Panc1 (cell line): Measurements from ENCODE around the gene WWOX. TPM values are rescaled to one million over a fixed set of nuclear protein-coding genes. Genes with fewer than 3 reads are reported as not detected.

Experiments
- ATAC-seq: fragments of 200-7000 bp; cut with Tn5 transposase; 2 replicates; pipeline ENCODE4 v1.9.1; 2020; ENCODE audit warnings: mild to moderate bottlenecking, moderate library complexity
- BruUV-seq: library from RNA; stranded (reverse); fragments of 400-500 nt; replicated peaks from 2 replicates; lab custom pipeline; 2021; lab: Mats Ljungman, UMichigan
- CTCF ChIA-PET: fragments of 300-600 bp; sonication (Branson Sonifier 250); formaldehyde crosslinking; loops from one replicate; lab custom pipeline; 2022; ENCODE audit warnings: antibody characterized with exemption; lab: Charles Lee
- POLR2A ChIA-PET: fragments of 300-600 bp; sonication (Branson Sonifier 250); formaldehyde crosslinking; loops from one replicate; lab custom pipeline; 2022; ENCODE audit warnings: antibody characterized with exemption; lab: Charles Lee
- DNase-seq: peaks from one replicate; pipeline ENCODE4 v3.0.0-alpha.2; 2010; ENCODE audit warnings: low read depth, low spot score
- H3K27ac ChIP-seq: 2 replicates; pipeline ENCODE4 v1.5.1; 2011; ENCODE audit warnings: mild to moderate bottlenecking, low read length, inconsistent platforms
- H3K27me3 ChIP-seq: fragments of 200-500 bp; sonication (Bioruptor generic); 2 replicates; pipeline ENCODE4 v1.6.0; 2014; ENCODE audit warnings: low read length, inconsistent platforms; ENCODE audit not compliant: control insufficient read depth, insufficient read depth
- H3K36me3 ChIP-seq: fragments of 200-500 bp; sonication (Bioruptor generic); 2 replicates; pipeline ENCODE4 v1.5.1; 2014; ENCODE audit warnings: inconsistent platforms, mild to moderate bottlenecking, low read length, moderate library complexity; ENCODE audit not compliant: control insufficient read depth, insufficient read depth
- H3K4me1 ChIP-seq: 2 replicates; pipeline ENCODE4 v1.5.1; 2011; ENCODE audit warnings: inconsistent platforms, mild to moderate bottlenecking, low read length, moderate library complexity; ENCODE audit not compliant: control insufficient read depth, insufficient read depth
- H3K4me3 ChIP-seq, 2 experiments: 2 replicates each; pipeline ENCODE4 v1.5.1; 2011 to 2012; ENCODE audit warnings: low read depth in 2 of 2, low read length in 2 of 2, mild to moderate bottlenecking in 2 of 2, inconsistent platforms in 1 of 2, moderate library complexity in 1 of 2
- H3K9me3 ChIP-seq: fragments of 200-500 bp; sonication (Bioruptor generic); 2 replicates; pipeline ENCODE4 v1.5.1; 2014; ENCODE audit warnings: low read depth, mild to moderate bottlenecking, inconsistent platforms, low read length, moderate library complexity; ENCODE audit not compliant: control insufficient read depth, insufficient read depth
- CTCF ChIP-seq: fragments of 450-650 bp; IDR thresholded peaks from 2 replicates; pipeline ENCODE4 v1.5.1; 2017; ENCODE audit warnings: mild to moderate bottlenecking
- POLR2AphosphoS5 ChIP-seq: IDR thresholded peaks from 2 replicates; pipeline ENCODE4 v1.6.1; 2012; ENCODE audit warnings: mild to moderate bottlenecking, low read depth, low read length, moderate library complexity
- SIN3A ChIP-seq: IDR thresholded peaks from 2 replicates; pipeline ENCODE4 v1.6.1; 2012; ENCODE audit warnings: low read depth, mild to moderate bottlenecking, low read length, moderate library complexity, borderline replicate concordance; ENCODE audit not compliant: insufficient read depth
- TCF7L2 ChIP-seq: IDR thresholded peaks from 2 replicates; pipeline ENCODE4 v1.6.1; 2011; ENCODE audit warnings: mild to moderate bottlenecking, low read depth, low read length, inconsistent platforms
- in situ Hi-C: cut with HindIII; loops from 2 replicates; pipeline ENCODE4 v1.10.0; 2016; ENCODE audit warnings: low sequenced_read_pairs, low pct_unique_long_range_greater_than_20kb
- intact Hi-C: fragments of 100-400 bp; cut with micrococcal nuclease; formaldehyde crosslinking; loops from one replicate; pipeline ENCODE4 v1.10.0; 2022; ENCODE audit not compliant: unreplicated experiment
- total RNA-seq: library from RNA; stranded (reverse); gene quantifications from one replicate; pipeline ENCODE4 v1.2.1, GENCODE V29; 2021; ENCODE audit not compliant: unreplicated experiment
- TF ChIP-seq, protein P1 (sequence below), 2 experiments: IDR thresholded peaks; 2 replicates each; pipeline ENCODE4 v1.6.1; 2011 to 2012; ENCODE audit warnings: low read depth in 2 of 2, control low read depth in 1 of 2, low read length in 1 of 2, mild to moderate bottlenecking in 1 of 2, moderate library complexity in 1 of 2; ENCODE audit not compliant: insufficient read depth in 1 of 2

WWOX gene
- total RNA-seq, 1 experiment from 2014 or later: 12.5 TPM

GRCh38 chr16:78283548-78284251 is 184.2 kb downstream of the WWOX start:
- no peak overlapping the region for H3K4me3 ChIP-seq
- ATAC-seq (no peak), DNase-seq (no peak)
- no peaks in the 10 kb centered on the region for H3K27me3 ChIP-seq
- no peaks in the 10 kb centered on the region for H3K36me3 ChIP-seq
- ChIA-PET POLR2A (no interaction called here), CTCF (no interaction called here)
- no TSS peak for BruUV-seq
- H3K9me3 ChIP-seq: no peaks in the 10 kb centered on the region
- no peak overlapping the region for H3K27ac ChIP-seq
- H3K4me1 ChIP-seq: no peaks in the 10 kb centered on the region
- intact Hi-C loops (no loop called here), in situ Hi-C loops (no loop called here)
- no peak for TF ChIP-seq POLR2AphosphoS5
- TF ChIP-seq CTCF: no peak
- TF ChIP-seq, protein P1, sequence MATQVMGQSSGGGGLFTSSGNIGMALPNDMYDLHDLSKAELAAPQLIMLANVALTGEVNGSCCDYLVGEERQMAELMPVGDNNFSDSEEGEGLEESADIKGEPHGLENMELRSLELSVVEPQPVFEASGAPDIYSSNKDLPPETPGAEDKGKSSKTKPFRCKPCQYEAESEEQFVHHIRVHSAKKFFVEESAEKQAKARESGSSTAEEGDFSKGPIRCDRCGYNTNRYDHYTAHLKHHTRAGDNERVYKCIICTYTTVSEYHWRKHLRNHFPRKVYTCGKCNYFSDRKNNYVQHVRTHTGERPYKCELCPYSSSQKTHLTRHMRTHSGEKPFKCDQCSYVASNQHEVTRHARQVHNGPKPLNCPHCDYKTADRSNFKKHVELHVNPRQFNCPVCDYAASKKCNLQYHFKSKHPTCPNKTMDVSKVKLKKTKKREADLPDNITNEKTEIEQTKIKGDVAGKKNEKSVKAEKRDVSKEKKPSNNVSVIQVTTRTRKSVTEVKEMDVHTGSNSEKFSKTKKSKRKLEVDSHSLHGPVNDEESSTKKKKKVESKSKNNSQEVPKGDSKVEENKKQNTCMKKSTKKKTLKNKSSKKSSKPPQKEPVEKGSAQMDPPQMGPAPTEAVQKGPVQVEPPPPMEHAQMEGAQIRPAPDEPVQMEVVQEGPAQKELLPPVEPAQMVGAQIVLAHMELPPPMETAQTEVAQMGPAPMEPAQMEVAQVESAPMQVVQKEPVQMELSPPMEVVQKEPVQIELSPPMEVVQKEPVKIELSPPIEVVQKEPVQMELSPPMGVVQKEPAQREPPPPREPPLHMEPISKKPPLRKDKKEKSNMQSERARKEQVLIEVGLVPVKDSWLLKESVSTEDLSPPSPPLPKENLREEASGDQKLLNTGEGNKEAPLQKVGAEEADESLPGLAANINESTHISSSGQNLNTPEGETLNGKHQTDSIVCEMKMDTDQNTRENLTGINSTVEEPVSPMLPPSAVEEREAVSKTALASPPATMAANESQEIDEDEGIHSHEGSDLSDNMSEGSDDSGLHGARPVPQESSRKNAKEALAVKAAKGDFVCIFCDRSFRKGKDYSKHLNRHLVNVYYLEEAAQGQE (IDR thresholded peaks at IDR 0.05; ENCODE audit: insufficient read depth in 1 of 2, low read depth in 2 of 2, low read length in 1 of 2): no peak
- TF ChIP-seq SIN3A: no peak
- TF ChIP-seq TCF7L2: no peak

DNA sequence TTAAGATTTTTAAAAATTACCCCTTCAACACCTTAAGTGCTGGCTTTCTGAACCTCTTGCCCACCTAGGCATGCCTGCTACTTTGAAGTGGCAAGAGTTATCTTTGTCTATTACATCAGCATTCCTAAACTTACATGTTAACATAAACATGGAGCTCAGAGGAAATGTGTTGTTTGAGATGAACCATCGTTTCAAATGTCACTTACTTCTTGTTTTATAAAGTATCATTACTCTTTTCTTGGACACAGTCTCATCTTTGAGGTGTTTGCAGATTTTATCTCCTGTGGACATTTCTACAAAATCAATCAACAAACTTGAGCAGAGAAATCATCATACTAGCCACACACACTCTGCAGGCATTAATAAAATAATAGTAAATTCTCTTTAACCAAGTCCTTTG is 184.9 kb downstream of the WWOX start:
- H3K36me3 ChIP-seq: no peaks in the 10 kb centered on the region
- H3K27ac ChIP-seq: no peak overlapping the region
- H3K4me1 ChIP-seq: no peaks in the 10 kb centered on the region
- ATAC-seq (no peak), DNase-seq (no peak)
- no peaks in the 10 kb centered on the region for H3K9me3 ChIP-seq
- no peaks in the 10 kb centered on the region for H3K27me3 ChIP-seq
- in situ Hi-C loops (no loop called here), intact Hi-C loops (no loop called here)
- ChIA-PET POLR2A (no interaction called here), CTCF (no interaction called here)
- TF ChIP-seq, protein P1 (IDR thresholded peaks at IDR 0.05; ENCODE audit: insufficient read depth in 1 of 2, low read depth in 2 of 2, low read length in 1 of 2): no peak
- TF ChIP-seq POLR2AphosphoS5 (no peak), CTCF (no peak), SIN3A (no peak), TCF7L2 (no peak)
- BruUV-seq: no TSS peak
- no peak overlapping the region for H3K4me3 ChIP-seq
